Stimulated activated CD4-positive, alpha-beta T cell treated with anti-CD3 and anti-CD28 coated beads, Interleukin-15, amount 100 ng/mL, for 1 hour (primary cell): ENCODE results near the gene KLHL29.

Experiments
- DNase-seq, 2 donors: peaks; one replicate each; pipeline ENCODE4 v3.0.0-alpha.2; 2020; ENCODE audit warnings: low read depth in 1 of 2, low spot score in 1 of 2

KLHL29 gene

GRCh38 chr2:23565814-23566213, 180.8 kb downstream of the KLHL29 start:
- no peak for DNase-seq

DNA sequence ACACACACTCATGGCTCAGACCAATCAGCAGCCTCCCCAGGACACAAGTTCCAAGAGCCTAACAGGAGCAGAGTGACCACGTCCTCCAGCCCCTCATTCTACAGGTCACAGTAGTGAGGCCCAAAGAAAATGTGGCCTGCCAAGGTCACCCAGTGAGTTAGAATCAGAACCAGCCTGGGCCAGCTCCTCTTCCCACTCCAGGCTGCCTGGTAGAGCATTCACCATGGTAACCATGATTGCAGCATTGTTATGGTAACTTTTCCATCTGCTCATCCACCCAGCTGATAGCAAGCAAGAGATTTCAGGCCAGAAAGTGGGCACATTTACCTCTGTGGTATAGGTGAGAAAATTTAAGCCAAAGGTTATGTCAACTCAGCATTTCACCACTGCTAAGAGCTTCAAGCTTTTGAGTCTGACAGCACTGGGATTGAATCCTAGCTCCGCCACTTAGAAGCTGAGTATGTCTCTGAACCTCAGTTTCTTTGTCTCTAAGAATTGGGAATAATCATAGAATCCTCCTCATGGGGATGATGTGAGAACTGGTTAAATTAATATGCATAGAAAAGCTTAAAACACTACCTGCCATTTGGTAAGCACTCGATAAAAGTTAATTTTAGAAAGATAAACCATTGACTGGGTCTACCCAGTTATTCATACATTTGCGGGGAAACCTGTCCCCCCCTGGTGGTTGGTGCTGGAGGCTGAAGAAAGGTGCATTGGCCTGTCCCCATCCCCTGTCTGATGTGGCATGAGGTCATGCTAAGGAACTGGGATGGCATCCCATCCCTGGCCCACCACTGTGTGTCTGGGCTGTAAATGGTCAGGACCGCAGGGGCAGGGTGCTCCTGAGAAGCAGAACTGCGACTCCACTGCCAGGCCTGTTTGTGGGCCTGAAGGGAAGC, 181.5 kb downstream of the KLHL29 start:
- no peak for DNase-seq

DNA sequence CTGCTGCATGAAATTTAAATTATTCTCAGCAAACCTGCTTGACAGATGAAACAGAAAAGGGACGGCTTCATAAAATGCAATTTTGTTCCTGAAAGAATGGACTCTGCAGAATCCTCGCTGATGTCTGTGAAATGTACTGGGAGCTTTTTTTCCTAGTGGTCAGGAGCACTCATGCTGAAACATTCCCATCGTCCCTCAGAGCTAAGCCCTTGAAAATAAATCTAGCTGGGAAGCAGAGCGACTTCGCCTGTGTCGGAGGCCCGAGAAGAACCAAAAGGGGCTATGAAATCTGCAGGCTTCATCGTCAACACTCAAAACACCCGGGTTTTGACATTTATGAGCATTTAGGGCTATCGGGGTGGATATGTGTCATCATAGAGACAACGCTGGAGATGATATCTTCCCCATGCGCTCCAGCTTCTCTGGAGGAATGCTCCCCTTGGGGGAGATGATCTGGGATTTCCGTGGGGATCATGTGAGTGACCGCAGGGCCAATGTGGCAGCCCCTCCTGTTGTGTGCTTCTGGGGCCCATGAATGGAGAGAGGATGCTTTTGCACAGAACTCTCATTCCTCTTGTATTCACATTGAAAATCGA, 182.3 kb downstream of the KLHL29 start:
- DNase-seq = no peak

- DNase-seq = no peak
These were observed 183.2 kb downstream of the KLHL29 start for GRCh38 chr2:23568211-23568610.

DNA sequence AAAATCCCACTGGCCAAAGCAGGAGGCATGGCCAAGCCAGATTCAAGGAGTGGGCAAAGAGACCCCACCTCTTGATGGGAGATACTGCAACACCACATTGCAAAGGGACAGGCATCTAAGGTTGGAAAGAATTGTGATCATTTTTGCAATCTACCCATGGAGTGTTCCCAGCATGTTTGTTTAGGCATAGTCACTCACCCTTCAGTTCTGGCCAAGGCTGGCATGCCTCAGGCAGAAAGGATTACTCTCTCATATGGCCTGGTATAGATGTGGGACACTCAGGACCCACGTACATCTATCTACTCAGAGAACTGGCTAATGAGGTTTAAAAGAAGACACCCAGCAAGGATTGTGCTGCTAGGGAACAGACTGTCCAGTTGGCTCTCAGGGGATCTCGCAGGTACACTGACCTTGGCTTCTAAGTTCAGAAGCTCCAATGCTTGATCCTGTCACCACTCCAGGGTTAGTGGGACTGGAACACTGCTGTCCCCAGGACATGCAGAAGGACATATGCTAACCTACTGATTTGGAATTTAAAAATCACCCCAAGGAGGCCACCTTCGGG, 183.7 kb downstream of the KLHL29 start:
- no peak for DNase-seq

DNA sequence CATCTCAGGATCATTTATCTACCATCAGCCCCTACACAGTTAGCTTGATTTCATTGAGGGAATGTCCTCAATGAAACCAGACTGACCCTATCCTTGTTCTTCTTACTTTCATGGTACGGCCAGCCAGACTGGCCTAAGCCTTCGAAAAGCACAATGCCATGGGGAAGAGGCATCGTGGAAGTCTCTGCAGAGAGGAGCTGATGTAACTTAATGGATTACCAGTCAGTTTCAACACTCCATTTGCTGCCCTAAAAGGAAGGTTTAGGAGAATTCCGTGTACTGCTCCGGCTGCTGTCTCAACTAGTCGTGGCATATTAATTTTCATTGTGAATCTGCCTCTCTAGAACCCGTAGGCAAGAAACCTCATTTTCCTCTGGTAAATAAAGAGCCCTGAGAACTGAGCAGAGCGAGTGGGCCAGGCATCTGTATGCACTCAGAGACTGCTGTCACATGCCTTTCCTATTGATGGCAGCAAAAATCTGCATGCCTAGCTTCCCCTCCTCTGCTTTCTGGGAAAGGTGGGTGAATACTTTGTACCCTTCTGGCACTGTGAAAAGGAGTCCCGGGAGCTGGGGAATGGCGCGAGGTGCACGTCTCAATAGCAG, 184.9 kb downstream of the KLHL29 start:
- no peak for DNase-seq

DNA sequence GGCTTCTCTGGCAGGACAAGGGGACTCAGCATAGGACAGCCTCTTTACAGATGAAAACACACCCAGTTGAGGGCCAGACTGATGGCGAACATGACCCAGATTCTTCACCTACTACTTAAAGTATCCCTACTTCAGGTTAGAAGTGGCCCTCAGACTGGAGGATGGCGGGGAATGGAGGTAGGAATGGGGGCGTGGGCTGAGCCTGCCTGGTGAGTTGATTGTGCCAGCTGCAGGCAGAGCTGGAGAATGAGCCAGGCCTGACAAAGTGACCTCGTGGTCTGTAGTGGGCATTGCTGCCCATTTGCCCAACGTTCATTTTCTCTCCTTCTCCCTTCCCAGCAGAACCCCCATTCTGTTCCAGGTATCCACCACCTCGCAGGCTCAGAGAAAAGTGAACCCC, 186.1 kb downstream of the KLHL29 start:
- no peak for DNase-seq

- no peak for DNase-seq
These were observed 186.7 kb downstream of the KLHL29 start for GRCh38 chr2:23571527-23572282.

- DNase-seq = no peak
These were observed 190.1 kb downstream of the KLHL29 start for GRCh38 chr2:23574919-23575654.

DNA sequence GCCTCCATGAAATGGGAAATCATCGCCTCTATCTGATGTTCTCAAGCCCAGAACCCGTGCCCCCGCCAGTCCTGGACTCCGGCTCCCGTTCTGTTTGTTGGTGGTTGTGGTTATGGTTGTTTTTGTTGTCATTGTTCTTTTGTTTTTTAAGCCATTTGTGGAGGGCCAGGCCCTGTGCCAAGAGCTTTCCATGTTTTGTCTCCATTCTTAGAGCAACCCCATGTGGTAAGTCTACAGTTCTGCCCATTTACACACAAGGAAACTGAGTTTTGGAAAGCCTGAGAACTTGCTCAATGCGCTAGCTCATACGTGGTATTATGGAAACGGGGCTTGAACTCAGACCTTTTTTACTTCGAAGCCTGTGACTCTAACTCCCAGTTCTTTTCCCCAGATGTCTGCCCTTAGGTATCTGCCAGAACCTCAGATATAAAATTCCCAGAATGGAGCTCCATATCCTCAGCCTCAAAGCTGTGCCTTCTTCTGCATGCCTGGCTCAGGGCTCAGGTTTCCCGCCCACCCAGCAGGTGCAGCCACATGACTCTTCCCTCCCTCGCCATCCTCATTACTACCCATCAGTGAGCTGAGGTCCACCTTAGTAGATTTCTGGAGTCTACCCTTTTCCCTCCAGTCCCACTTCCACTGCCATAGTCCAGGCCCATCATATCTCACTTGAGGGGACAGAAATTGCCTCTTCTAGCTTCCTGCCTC, 194.1 kb downstream of the KLHL29 start:
- DNase-seq = no peak

- no peak for DNase-seq
These were observed 194.7 kb downstream of the KLHL29 start for GRCh38 chr2:23579674-23580073.

GRCh38 chr2:23583467-23583866, 198.5 kb downstream of the KLHL29 start:
- DNase-seq = no peak

DNA sequence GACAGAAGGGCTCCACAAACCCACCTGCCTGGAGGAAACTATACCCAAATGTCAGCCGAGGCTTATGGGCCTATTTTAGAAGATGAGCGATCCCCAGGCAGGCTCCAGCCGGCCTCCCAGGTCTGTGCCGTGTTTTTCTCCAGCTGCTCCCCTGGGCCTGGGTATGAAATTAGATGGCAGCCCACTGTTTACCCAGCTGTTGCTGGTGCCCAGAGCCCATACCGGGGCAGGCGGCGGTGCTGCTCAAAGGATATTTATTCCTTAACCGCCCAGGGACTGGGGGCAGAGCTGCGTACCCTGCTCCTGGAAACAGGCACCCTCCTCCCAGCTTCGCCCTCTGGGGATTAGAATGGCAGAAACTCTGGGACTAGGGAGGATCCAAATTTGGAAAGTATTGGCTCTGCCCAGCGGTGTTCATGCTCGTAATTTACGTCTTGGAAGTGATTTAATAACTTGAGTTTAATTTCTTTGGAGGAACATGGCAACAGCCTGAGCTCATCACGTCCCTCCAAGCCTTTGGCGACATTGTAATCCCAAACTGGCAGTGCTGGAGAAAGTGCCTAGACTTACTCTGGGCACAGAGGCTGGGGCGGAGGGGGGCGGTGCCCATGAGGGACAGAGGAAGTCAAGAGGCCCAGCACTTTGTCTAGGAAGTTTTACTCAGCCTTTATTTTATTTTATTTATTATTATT, 199.2 kb downstream of the KLHL29 start:
- DNase-seq = no peak

DNA sequence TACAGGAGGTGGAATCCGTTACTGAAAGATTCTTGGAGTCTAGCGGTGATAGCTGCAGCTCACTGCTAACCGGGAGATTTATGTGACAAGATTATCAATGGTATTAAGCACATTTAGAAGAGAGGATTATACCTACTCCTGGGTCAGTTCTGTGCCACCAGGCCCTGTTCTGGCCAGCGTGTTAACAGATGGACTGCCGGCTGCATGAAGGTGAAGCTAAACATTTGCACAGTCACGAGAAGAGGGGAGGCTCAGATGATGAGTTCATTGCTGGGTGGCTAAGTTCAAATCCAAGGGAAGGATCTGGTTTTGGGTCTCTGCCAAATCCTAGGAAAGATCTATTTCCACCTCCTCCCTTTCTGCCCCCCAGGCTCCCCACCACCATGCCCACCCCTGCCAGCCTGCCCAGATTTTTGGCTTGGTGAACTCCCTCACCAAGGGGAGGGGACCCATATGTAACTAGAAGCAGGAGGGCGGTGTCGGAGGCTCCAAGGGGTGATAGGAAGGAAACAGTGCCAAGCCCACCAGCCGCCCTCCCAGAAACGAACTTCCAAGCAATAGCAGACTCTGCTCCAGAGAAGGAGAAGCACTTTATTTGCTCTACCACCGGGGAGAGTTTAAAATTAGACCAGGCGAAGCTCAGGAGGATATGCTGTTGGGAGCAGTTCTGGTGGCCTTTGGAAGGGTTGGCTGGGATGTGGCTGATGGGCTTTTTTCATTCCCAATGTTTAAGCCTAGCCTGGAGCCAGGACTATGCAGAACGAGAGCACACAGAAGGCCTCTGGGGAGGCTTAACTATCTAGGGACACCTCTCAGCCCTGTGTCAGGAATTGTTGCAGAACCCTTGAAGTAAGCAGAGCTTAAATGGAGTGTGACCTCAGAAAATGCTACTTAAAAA, 200.5 kb downstream of the KLHL29 start:
- no peak for DNase-seq

DNA sequence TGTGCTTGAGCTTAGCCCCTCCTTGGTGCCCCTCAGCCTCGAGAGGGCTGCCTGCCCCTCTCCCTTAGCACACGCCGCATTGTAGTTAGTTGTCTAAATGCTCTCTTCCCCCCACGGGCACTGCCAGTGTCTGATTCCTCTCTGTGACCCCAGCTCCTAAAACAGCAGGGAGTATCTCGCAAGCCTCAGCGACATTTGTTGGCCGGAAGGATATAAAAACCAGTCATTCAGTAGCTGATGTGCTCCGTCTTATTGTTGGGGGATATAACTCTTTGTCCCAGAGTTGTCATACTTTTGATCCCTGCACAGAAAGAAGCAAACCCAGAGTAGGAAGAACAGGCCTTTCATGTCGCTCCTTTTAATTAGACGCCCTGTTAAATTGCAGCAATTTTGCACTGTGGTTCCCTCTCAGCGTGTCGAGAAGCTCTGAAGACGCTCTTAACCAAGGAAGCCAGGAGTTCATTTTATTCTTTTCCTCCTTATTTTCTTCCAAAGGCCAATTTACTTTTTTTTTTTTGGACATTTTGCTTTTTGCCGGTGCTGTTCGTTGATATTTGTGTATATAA, 201.8 kb downstream of the KLHL29 start:
- no peak for DNase-seq

GRCh38 chr2:23587341-23587880, 202.4 kb downstream of the KLHL29 start:
- no peak for DNase-seq

DNA sequence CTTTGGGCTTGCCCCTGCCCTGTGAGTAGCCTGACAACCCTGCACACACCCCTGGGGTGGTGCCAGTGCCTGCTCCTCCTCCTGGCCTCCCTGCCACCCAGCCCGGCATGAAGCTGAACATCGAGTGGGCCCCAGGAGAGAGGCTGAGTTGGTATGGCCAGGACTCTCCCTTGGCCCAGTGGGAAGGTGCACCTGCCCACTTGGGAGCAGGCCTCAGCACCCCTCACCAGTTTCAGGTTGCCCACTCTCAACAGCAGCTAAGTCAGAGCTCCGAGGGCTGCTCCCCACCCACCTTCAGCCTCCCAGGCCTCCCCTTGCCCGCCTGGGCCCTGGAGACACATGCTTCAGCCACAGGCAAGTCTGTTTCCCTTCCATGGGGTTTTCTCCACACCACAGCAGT, 203.1 kb downstream of the KLHL29 start:
- DNase-seq = no peak
